CD4-positive, alpha-beta T cell treated with Interleukin-4 for 1 hour (primary cell): ENCODE measurements around the gene PTGS1.
"Not testable (repeated sequence)": the region's sequence is repeated elsewhere in the genome, so short reads cannot be mapped to it uniquely, and the experiment has no call there.

ENCODE experiments used
- DNase-seq, 2 donors: peaks; one replicate each; pipeline ENCODE4 v3.0.0-alpha.2; 2020 to 2022

PTGS1 gene

GRCh38 chr9:122370869-122371755, at the start of gene PTGS1:
TSS of gene PTGS1 (plus strand) at chr9:122371024. CDS start at chr9:122371085, 61 bp downstream.
- DNase-seq = peak; percentile 7 to 33

- DNase-seq = no peak
These were observed 48.3 kb upstream of the PTGS1 start for GRCh38 chr9:122322553-122322952.

- DNase-seq = not testable (repeated sequence)
These were observed 46.2 kb upstream of the PTGS1 start for GRCh38 chr9:122324665-122325064.

- DNase-seq = no peak
These were observed 45.7 kb upstream of the PTGS1 start for GRCh38 chr9:122325124-122325523.

GRCh38 chr9:122327175-122327574, 43.6 kb upstream of the PTGS1 start:
- no peak for DNase-seq

GRCh38 chr9:122329597-122329996, 41.2 kb upstream of the PTGS1 start:
- DNase-seq = no peak

GRCh38 chr9:122330466-122330865, 40.4 kb upstream of the PTGS1 start:
- not testable (repeated sequence) for DNase-seq

- DNase-seq = no peak
These were observed 39.3 kb upstream of the PTGS1 start for GRCh38 chr9:122331523-122331927.

GRCh38 chr9:122332083-122332482, 38.7 kb upstream of the PTGS1 start:
- no peak for DNase-seq

GRCh38 chr9:122332644-122333043, 38.2 kb upstream of the PTGS1 start:
- DNase-seq = no peak

- DNase-seq = no peak
These were observed 37.5 kb upstream of the PTGS1 start for GRCh38 chr9:122333169-122333808.

- DNase-seq = no peak
These were observed 35.9 kb upstream of the PTGS1 start for GRCh38 chr9:122334916-122335315.

GRCh38 chr9:122336189-122336588, 34.6 kb upstream of the PTGS1 start:
- DNase-seq = no peak

- no peak for DNase-seq
These were observed 33.8 kb upstream of the PTGS1 start for GRCh38 chr9:122336866-122337555.

GRCh38 chr9:122337556-122337929, 33.3 kb upstream of the PTGS1 start:
- no peak for DNase-seq

GRCh38 chr9:122338536-122338935, 32.3 kb upstream of the PTGS1 start:
- DNase-seq = no peak

GRCh38 chr9:122338994-122339393, 31.8 kb upstream of the PTGS1 start:
- DNase-seq = no peak

GRCh38 chr9:122339579-122339978, 31.2 kb upstream of the PTGS1 start:
- no peak for DNase-seq

- DNase-seq = no peak
These were observed 30.7 kb upstream of the PTGS1 start for GRCh38 chr9:122340161-122340560.

GRCh38 chr9:122342323-122343050, 28.3 kb upstream of the PTGS1 start:
- no peak for DNase-seq

- DNase-seq = no peak
These were observed 24.1 kb upstream of the PTGS1 start for GRCh38 chr9:122346478-122347347.
